Activated CD4-positive, alpha-beta T cell treated with anti-CD3 and anti-CD28 coated beads, Interleukin-10, Interleukin-2, amounts not matched to agents 100 ng/mL and 50 ng/mL, durations not matched to agents 16 hours and 8 hours (primary cell): ENCODE results near the gene HADHB.
"Not testable (repeated sequence)": the region's sequence is repeated elsewhere in the genome, so short reads cannot be mapped to it uniquely, and the experiment has no call there.

Experiments used
- DNase-seq: peaks from one replicate; pipeline ENCODE4 v3.0.0-alpha.2; 2020

The HADHB gene

DNA sequence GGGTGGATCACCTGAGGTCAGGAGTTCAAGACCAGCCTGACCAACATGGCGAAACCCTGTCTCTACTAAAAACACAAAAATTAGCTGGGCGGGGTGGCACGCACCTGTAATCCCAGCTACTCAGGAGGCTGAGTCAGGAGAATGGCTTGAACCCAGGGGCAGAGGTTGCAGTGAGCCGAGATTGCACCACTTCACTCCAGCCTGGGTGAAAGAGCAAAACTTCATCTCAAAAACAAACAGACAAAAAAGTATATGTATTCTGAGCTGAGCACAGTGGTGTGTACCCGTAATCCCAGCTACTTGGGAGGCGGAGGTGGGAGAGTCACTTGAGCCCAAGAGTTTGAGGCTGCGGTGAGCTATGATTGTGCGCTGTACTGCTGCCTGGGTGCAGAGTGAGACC is 86.6 kb downstream of the HADHB start:
- not testable (repeated sequence) for DNase-seq

GRCh38 chr2:26333293-26333692 is 88.6 kb downstream of the HADHB start:
- DNase-seq = no peak

GRCh38 chr2:26335231-26335630 is 90.5 kb downstream of the HADHB start:
- no peak for DNase-seq

DNA sequence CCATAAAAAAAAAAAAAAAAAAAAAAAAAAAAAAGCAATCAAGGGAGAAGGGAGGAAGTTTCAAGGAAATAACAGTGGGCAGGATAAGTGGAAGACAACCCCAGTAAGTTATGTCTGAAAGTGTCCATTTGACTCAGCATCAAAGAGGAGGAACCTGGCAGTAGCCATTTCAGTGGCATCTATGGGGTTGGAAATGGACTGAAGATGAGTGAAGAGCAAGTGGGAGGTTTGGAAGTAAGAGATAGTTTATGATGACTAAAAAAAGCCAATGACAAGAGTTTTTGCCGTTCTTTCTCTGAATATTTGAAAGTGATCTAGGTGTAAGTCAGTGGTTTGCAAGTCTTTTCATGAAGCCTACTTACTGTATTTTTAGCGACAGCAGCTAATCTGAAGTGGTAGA is 92.0 kb downstream of the HADHB start:
- no peak for DNase-seq

- DNase-seq = no peak
Measured at GRCh38 chr2:26337298-26337697, 92.6 kb downstream of the HADHB start.
